IMR-90 (cell line): ENCODE measurements around the gene KCNQ1. TPM values are rescaled to one million over a fixed set of nuclear protein-coding genes. Genes with fewer than 3 reads are reported as not detected.

Experiments used
- ATAC-seq: fragments of 200-7000 bp; cut with Tn5 transposase; 2 replicates; pipeline ENCODE4 v1.9.1; 2020; ENCODE audit warnings: low read depth, mild to moderate bottlenecking, moderate library complexity
- BruUV-seq: library from RNA; stranded (reverse); fragments of 400-500 nt; replicated peaks from 2 replicates; lab custom pipeline; 2021; lab: Mats Ljungman, UMichigan
- CTCF ChIA-PET: fragments of 300-600 bp; formaldehyde crosslinking; extraction: SDS; loops from one replicate; lab custom pipeline; 2021; ENCODE audit warnings: antibody characterized with exemption; lab: Yijun Ruan, JAX
- POLR2A ChIA-PET: fragments of 300-600 bp; sonication (Branson Sonifier 250); formaldehyde crosslinking; loops from one replicate; lab custom pipeline; 2022; ENCODE audit warnings: antibody characterized with exemption; ENCODE audit not compliant: unreplicated experiment; lab: Charles Lee
- DNase-seq: peaks from one replicate; pipeline ENCODE4 v3.0.0; 2013
- H2AFZ ChIP-seq: replicated peaks from 2 replicates; pipeline ENCODE3; 2013; ENCODE audit warnings: low read length, mild to moderate bottlenecking; ENCODE audit not compliant: poor library complexity
- H2AK5ac ChIP-seq: 2 replicates; pipeline ENCODE4 v1.6.1; 2013; ENCODE audit warnings: low read depth, low read length, inconsistent platforms
- H2AK9ac ChIP-seq: replicated peaks from 2 replicates; pipeline ENCODE3; 2013; ENCODE audit warnings: mild to moderate bottlenecking, low read depth, low read length, moderate library complexity; ENCODE audit not compliant: poor library complexity
- H2BK120ac ChIP-seq: 2 replicates; pipeline ENCODE4 v1.6.1; 2013; ENCODE audit warnings: low read depth, low read length, inconsistent platforms
- H2BK15ac ChIP-seq: 3 replicates; pipeline ENCODE4 v1.6.1; 2013; ENCODE audit warnings: low read depth, low read length, inconsistent platforms
- H2BK20ac ChIP-seq: 2 replicates; pipeline ENCODE4 v1.6.1; 2013; ENCODE audit warnings: low read depth, mild to moderate bottlenecking, inconsistent platforms, low read length, moderate library complexity
- H2BK5ac ChIP-seq: 2 replicates; pipeline ENCODE4 v1.6.1; 2013; ENCODE audit warnings: mild to moderate bottlenecking, low read depth, low read length, inconsistent platforms; ENCODE audit not compliant: poor library complexity, severe bottlenecking
- H3K14ac ChIP-seq: replicated peaks from 2 replicates; pipeline ENCODE4 v1.6.1; 2013; ENCODE audit warnings: low read depth, low read length, inconsistent platforms
- H3K18ac ChIP-seq: 2 replicates; pipeline ENCODE4 v1.6.1; 2013; ENCODE audit warnings: low read depth, low read length, control low read depth
- H3K23ac ChIP-seq: 2 replicates; pipeline ENCODE4 v1.6.1; 2013; ENCODE audit warnings: low read depth, low read length, inconsistent platforms
- H3K27ac ChIP-seq: 2 replicates; pipeline ENCODE4 v1.5.1; 2013; ENCODE audit warnings: mild to moderate bottlenecking, control low read depth, low read length; ENCODE audit not compliant: insufficient read depth
- H3K27me3 ChIP-seq: 2 replicates; pipeline ENCODE4 v1.6.1; 2013; ENCODE audit warnings: low read length; ENCODE audit not compliant: control insufficient read depth, insufficient read depth
- H3K36me3 ChIP-seq: 2 replicates; pipeline ENCODE4 v1.6.1; 2013; ENCODE audit warnings: low read length, mixed read lengths; ENCODE audit not compliant: control insufficient read depth, insufficient read depth
- H3K4ac ChIP-seq: 2 replicates; pipeline ENCODE4 v1.6.1; 2013; ENCODE audit warnings: low read depth, low read length, inconsistent platforms
- H3K4me1 ChIP-seq: 2 replicates; pipeline ENCODE4 v1.6.1; 2013; ENCODE audit warnings: low read length, mixed read lengths; ENCODE audit not compliant: control insufficient read depth, insufficient read depth
- H3K4me2 ChIP-seq: 2 replicates; pipeline ENCODE4 v1.6.1; 2013; ENCODE audit warnings: low read depth, mild to moderate bottlenecking, control low read depth, low read length, moderate library complexity
- H3K4me3 ChIP-seq: 2 replicates; pipeline ENCODE4 v1.5.1; 2013; ENCODE audit warnings: low read depth, mild to moderate bottlenecking, control low read depth, low read length, moderate library complexity; ENCODE audit not compliant: insufficient read depth
- H3K56ac ChIP-seq: 2 replicates; pipeline ENCODE4 v1.6.1; 2013; ENCODE audit warnings: low read length, inconsistent platforms; ENCODE audit not compliant: insufficient read depth; ENCODE audit errors: extremely low read depth
- H3K79me1 ChIP-seq, 2 experiments: 2 replicates each; pipeline ENCODE4 v1.6.1; 2013; ENCODE audit warnings: low read length in 2 of 2, inconsistent platforms in 1 of 2, low read depth in 1 of 2
- H3K9ac ChIP-seq: 2 replicates; pipeline ENCODE4 v1.6.1; 2013; ENCODE audit warnings: low read depth, low read length, control low read depth
- H3K9me1 ChIP-seq: 2 replicates; pipeline ENCODE4 v1.6.1; 2013; ENCODE audit warnings: low read length, inconsistent platforms; ENCODE audit not compliant: insufficient read depth
- H3K9me3 ChIP-seq: 2 replicates; pipeline ENCODE4 v1.6.1; 2013; ENCODE audit warnings: low read length; ENCODE audit not compliant: control insufficient read depth, insufficient read depth
- H4K20me1 ChIP-seq: 2 replicates; pipeline ENCODE4 v1.6.1; 2013; ENCODE audit warnings: low read length, inconsistent platforms; ENCODE audit not compliant: insufficient read depth
- H4K5ac ChIP-seq: 2 replicates; pipeline ENCODE4 v1.6.1; 2013; ENCODE audit warnings: mild to moderate bottlenecking, low read depth, low read length, control low read depth
- H4K8ac ChIP-seq, 2 experiments: 2 replicates each; pipeline ENCODE4 v1.6.1; 2013; ENCODE audit warnings: low read depth in 2 of 2, low read length in 2 of 2, control low read depth in 1 of 2, inconsistent platforms in 1 of 2
- H4K91ac ChIP-seq: 2 replicates; pipeline ENCODE4 v1.6.1; 2013; ENCODE audit warnings: low read depth, low read length, inconsistent platforms; ENCODE audit not compliant: insufficient read depth
- BHLHE40 ChIP-seq: fragments of 150-350 bp; IDR thresholded peaks from 2 replicates; pipeline ENCODE4 v1.6.1; 2016; ENCODE audit warnings: mild to moderate bottlenecking, low read depth, low read length
- CEBPB ChIP-seq: IDR thresholded peaks from 2 replicates; pipeline ENCODE4 v1.6.1; 2012; ENCODE audit warnings: low read depth, low read length, improper control_type of control experiment
- CTCF ChIP-seq: conservative IDR thresholded peaks from 2 replicates; pipeline ENCODE4 v1.5.1; 2012; ENCODE audit warnings: mild to moderate bottlenecking, low read depth, low read length, improper control_type of control experiment
- FOS ChIP-seq: fragments of 150-350 bp; IDR thresholded peaks from 2 replicates; pipeline ENCODE4 v1.6.1; 2016; ENCODE audit warnings: low read depth, low read length
- RCOR1 ChIP-seq: IDR thresholded peaks from 2 replicates; pipeline ENCODE4 v1.6.1; 2012; ENCODE audit warnings: mild to moderate bottlenecking, low read length, improper control_type of control experiment; ENCODE audit not compliant: insufficient replicate concordance
- RFX5 ChIP-seq: IDR thresholded peaks from 2 replicates; pipeline ENCODE4 v1.8.0; 2012; ENCODE audit warnings: low read depth, mild to moderate bottlenecking, low read length, moderate library complexity
- WGBS, 2 experiments: methylation state at CpG; one replicate each; pipeline versions ENCODE4 v1.1.5 to v1.1.7; 2013; ENCODE audit warnings: missing lambda C conversion rate in 2 of 2; ENCODE audit not compliant: insufficient read length in 1 of 2; ENCODE audit errors: extremely low coverage in 2 of 2; 5-methylcytosine and 5-hydroxymethylcytosine counted together
- dilution Hi-C: fragments of 300-500 bp; cut with HindIII; formaldehyde crosslinking; loops from one replicate; pipeline ENCODE4 v1.14.3; 2018; ENCODE audit warnings: low sequenced_read_pairs; ENCODE audit not compliant: unreplicated experiment
- in situ Hi-C: fragments of 300-500 bp; cut with MboI; formaldehyde crosslinking; loops from 3 replicates; pipeline ENCODE4 v1.14.3; 2019; ENCODE audit warnings: low sequenced_read_pairs, inconsistent platforms, mixed read lengths
- intact Hi-C: fragments of 100-400 bp; cut with micrococcal nuclease; formaldehyde crosslinking; loops from 2 replicates; pipeline ENCODE4 v1.10.0; 2022
- polyA plus RNA-seq, 3 experiments: library from polyadenylated mRNA; depleted of rRNA; stranded (reverse); fragments of >200 nt; gene quantifications; 2 replicates each; pipeline ENCODE4 v1.2.3, GENCODE V29; 2012; ENCODE audit warnings: low replicate concordance in 1 of 3
- total RNA-seq: library from RNA; depleted of rRNA; stranded (reverse); fragments of >200 nt; gene quantifications from 2 replicates; pipeline ENCODE4 v1.2.3, GENCODE V29; 2012
- TF ChIP-seq, protein P1 (sequence below): fragments of 150-350 bp; IDR thresholded peaks from 2 replicates; pipeline ENCODE4 v1.6.1; 2016; ENCODE audit warnings: low read depth, mild to moderate bottlenecking, low read length, moderate library complexity, borderline replicate concordance

Gene KCNQ1
- total and polyA plus RNA-seq, 2 of the 4 experiments (the other 2 are of a cell fraction), result 0.07 TPM; not detected in 1

GRCh38 chr11:2472428-2473186 lies 27.8 kb downstream of the KCNQ1 start:
- no peak overlapping the region for H3K4me3 ChIP-seq
- no peaks in the 10 kb centered on the region for H3K36me3 ChIP-seq
- in situ Hi-C loops (no loop called here), dilution Hi-C loops (no loop called here), intact Hi-C loops (no loop called here)
- no CpG with 5 or more reads among the region's 8 CpGs for WGBS, 2 experiments
- H3K14ac ChIP-seq, result no peak overlapping the region
- ChIA-PET CTCF (no interaction called here), POLR2A (no interaction called here)
- no peak overlapping the region for H2BK120ac ChIP-seq
- H3K9me3 ChIP-seq, result peaks cover 3% of the 10 kb centered on the region; the same call in 1 of the 2 replicates
- H2BK5ac ChIP-seq, result no peak overlapping the region
- ATAC-seq, result no peak
- no peak overlapping the region for H3K23ac ChIP-seq
- H4K8ac ChIP-seq, result no peak overlapping the region
- no peaks in the 10 kb centered on the region for H3K4me1 ChIP-seq
- H2BK20ac ChIP-seq, result no peak overlapping the region
- H3K18ac ChIP-seq, result no peak overlapping the region
- no peak for TF ChIP-seq RFX5
- TF ChIP-seq CTCF, result no peak
- no peak for TF ChIP-seq FOS
- no peak for TF ChIP-seq RCOR1
- TF ChIP-seq CEBPB, result no peak
- no peak for TF ChIP-seq BHLHE40
- TF ChIP-seq, protein P1, sequence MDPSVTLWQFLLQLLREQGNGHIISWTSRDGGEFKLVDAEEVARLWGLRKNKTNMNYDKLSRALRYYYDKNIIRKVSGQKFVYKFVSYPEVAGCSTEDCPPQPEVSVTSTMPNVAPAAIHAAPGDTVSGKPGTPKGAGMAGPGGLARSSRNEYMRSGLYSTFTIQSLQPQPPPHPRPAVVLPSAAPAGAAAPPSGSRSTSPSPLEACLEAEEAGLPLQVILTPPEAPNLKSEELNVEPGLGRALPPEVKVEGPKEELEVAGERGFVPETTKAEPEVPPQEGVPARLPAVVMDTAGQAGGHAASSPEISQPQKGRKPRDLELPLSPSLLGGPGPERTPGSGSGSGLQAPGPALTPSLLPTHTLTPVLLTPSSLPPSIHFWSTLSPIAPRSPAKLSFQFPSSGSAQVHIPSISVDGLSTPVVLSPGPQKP, result no peak
- no peak overlapping the region for H2AK9ac ChIP-seq
- no TSS peak for BruUV-seq
- H3K27ac ChIP-seq, result no peak overlapping the region
- no peak overlapping the region for H3K4me2 ChIP-seq
- no peaks in the 10 kb centered on the region for H3K9me1 ChIP-seq
- H2BK15ac ChIP-seq, result no peak overlapping the region
- H3K56ac ChIP-seq, result no peak overlapping the region
- no peaks in the 10 kb centered on the region; the same call in 1 of the 2 replicates for H4K20me1 ChIP-seq
- no peak for DNase-seq
- no peak overlapping the region for H4K5ac ChIP-seq
- H2AFZ ChIP-seq, result no peak overlapping the region
- H3K27me3 ChIP-seq, result peaks cover 29% of the 10 kb centered on the region
- no peak overlapping the region for H2AK5ac ChIP-seq
- no peak overlapping the region for H4K91ac ChIP-seq
- no peak overlapping the region for H3K9ac ChIP-seq
- no peak overlapping the region for H3K4ac ChIP-seq
- no peaks in the 10 kb centered on the region for H3K79me1 ChIP-seq
